Stimulated activated CD4-positive, alpha-beta T cell treated with anti-CD3 and anti-CD28 coated beads, Interleukin-4, amount 100 ng/mL, for 48 hours (primary cell): ENCODE measurements around the gene MARS1.
"Not testable (repeated sequence)": the region's sequence is repeated elsewhere in the genome, so short reads cannot be mapped to it uniquely, and the experiment has no call there.

Experiments
- DNase-seq, 2 donors: peaks; one replicate each; pipeline ENCODE4 v3.0.0-alpha.2; 2020; ENCODE audit warnings: low read depth in 2 of 2

MARS1 gene

GRCh38 chr12:57516617-57517153 is 28.8 kb downstream of the MARS1 start:
- no peak for DNase-seq

GRCh38 chr12:57517187-57517586 is 29.3 kb downstream of the MARS1 start:
- no peak for DNase-seq

DNA sequence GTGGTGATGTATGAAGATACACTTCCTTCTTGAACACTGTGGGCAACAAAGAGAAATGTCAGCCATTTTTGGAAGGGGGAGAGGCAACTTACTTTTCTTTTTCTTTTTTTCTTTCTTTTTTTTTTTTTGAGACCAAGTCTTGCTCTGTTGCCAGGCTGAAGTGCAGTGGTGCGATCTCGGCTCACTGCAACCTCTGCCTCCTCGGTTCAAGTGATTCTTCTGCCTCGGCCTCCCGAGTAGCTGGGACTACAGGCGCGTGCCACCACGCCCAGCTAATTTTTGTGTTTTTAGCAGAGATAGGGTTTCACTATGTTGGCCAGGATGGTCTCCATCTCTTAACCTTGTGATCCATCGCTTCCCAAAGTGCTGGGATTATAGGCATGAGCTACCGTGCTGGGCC is 29.9 kb downstream of the MARS1 start:
- not testable (repeated sequence) for DNase-seq

GRCh38 chr12:57518176-57518919 is 30.5 kb downstream of the MARS1 start:
- DNase-seq = no peak

DNA sequence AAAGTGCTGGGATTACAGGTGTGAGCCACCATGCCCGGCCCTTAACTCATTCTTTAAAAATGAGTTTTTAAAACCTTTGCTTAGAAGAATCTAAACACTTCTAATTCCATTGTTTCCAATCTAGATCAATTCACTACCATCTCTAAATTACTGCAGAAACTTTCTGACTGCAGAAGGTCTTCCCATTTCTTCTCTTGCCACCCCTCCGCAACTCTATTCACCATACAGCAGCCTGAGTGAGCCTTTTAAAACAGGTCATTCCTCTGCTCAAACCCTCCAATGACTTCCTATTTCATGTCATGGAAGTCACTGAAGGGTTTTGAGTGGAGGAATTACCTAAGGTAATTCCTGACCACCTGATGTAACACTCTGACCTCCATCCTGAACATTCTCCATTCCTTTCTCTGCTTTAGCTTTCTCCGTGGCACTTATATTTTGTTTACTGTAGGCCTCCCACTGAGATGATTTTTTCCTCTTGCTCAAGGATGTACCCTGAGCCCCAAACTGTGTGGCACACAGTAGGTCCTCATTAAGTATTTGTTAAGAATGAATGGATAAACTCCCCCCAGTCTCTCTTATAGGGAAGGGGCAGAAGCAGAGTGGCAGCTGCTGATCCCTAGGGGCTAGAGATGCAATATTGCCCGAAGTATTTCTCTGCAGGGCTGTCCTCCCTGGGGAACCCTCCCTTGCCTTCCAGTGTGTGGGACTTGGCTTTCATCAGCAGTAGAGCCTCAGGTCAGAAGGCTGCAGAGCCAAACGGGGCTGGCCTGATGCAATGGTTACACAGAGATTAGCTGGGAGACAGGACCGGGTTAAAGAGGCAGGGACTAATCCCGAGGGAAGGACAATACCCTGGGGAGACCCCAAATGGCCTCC is 31.3 kb downstream of the MARS1 start:
- no peak for DNase-seq

GRCh38 chr12:57519796-57520052 is 31.9 kb downstream of the MARS1 start:
- peak in 1 of 2 donors; percentile 9 for DNase-seq

DNA sequence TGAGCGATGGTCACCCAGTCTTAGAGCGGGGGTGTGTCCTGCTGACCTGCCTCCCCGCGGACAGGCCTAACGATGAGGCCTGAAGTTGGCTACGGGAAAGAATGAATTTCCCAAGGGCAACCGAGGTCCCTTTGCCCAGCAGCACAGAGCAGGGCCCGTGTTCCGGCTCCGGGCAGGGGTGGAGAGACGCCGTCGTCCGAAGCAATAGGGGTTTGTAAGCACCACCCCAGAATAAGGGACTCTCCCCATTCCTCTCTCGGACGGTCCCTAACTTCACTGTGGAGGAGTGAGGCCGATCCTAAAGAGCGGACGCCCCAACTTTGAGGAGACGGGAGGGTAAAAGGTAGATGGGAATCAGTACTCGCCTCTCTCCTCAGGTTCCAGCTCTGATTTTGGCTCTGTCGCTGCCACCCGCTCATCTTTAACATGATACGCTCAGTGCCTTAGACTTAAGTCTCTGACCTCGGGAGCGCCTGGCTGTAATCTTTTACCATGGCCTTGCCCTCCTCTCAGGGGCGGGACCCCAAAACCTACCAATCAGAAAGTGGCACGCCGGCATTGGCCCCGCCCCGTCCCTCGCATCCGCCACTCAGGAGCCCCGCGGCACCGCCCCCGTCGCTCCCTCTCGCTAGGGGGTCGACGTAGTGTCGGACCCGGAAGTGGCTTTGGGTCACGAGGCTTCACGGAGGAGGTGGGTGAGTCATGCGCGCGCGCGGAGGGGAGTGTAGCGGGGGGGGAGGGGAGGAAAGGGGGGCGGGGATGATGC is 32.4 kb downstream of the MARS1 start, which contains the start of gene DDIT3:
Gene DDIT3, minus strand, starts transcription at position 462 of the 766 bp plus-strand sequence. CDS start 3,108 bp downstream, outside the sequence.
- DNase-seq = peak; percentile 99 to 100

- DNase-seq = no peak
Measured at GRCh38 chr12:57521525-57522010, 33.7 kb downstream of the MARS1 start.

DNA sequence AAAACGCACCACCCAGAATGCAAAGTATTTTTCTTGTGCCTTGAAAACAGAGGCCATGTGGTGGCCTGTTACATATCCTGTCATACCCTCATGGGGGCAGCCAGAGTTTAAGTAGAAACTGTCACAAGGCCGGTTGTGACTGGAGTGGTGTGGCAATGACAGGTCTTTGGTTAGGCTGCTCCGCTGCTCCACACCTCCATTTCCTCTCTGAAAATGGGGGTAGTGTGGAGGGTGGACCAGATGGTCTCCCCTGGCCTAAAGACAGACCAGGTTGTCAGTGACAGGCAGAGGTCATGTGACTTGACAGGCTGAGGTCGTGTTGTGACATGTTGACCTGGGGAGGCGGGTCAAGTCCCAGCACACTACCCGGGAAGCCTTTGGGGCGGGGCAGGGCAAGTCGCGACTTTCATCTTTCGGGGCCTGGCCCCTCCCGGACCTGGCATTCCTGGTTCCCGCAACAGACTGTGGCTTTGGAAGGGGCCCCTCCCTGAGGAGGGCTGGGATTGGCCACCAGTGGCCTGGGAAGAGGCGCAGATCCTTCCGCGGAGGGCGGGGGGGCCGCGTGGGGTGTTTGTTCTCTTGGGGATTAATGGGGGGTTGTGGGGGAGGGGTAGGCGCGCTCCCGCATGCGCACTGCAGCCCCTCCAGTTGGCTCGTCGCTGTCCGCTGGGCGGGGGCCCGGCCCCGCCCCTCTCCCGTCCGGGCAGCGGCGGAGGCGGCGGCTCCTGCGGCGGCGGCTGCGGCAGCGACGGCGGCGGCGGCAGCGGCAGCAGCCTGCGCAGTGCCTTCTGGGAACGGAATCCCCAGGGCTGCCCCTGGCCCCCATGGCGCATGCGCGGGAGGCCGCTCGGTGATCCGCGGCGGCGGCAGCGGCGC is 34.4 kb downstream of the MARS1 start, which contains the start of gene MBD6:
Gene MBD6, plus strand, starts transcription at position 814 of the 876 bp plus-strand sequence. CDS start 1,480 bp downstream, outside the sequence.
- DNase-seq = peak; percentile 85

DNA sequence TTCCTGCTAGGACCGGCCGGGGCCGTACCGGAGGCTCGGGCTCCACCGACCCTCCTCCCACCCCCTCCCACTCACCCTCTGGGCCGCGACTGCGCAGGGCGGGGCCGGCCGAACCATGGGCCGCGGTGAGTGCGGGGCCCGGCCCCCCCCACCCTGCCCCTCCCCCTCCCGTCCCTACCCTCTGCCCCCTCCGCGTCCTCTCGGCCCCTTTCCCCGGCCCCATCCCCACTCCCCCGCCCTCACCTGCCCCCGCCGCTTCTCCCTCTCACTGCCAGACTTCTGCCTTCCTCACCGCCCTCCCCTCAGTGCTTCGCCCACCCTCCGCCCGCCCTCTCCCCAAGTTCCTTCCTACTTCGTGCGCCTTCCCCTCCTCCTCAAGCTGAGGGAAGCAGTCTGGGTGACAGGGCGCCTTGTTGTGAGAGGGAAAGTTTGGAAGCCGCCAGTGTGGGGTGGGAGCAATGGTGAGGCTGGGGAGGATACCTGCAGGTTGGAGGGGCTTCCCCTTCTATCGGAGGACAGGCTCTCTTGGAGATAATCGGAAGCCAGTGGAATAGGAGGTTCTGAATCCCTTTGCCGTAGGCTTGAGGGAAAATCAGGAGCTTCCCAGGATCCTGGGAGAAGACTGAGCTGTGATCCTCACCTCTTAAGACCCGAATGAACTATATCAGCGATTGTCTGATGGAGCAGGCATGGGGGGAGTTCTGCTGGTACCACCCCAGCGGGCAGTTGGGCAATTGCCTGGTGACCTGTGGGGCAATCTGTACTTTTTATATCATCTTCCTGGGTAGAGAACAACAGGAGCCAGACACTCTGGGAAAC is 35.2 kb downstream of the MARS1 start:
- DNase-seq = no peak

- no peak for DNase-seq
Measured at GRCh38 chr12:57523706-57524614, 36.1 kb downstream of the MARS1 start.

- no peak for DNase-seq
Measured at GRCh38 chr12:57524814-57525614, 37.1 kb downstream of the MARS1 start.

DNA sequence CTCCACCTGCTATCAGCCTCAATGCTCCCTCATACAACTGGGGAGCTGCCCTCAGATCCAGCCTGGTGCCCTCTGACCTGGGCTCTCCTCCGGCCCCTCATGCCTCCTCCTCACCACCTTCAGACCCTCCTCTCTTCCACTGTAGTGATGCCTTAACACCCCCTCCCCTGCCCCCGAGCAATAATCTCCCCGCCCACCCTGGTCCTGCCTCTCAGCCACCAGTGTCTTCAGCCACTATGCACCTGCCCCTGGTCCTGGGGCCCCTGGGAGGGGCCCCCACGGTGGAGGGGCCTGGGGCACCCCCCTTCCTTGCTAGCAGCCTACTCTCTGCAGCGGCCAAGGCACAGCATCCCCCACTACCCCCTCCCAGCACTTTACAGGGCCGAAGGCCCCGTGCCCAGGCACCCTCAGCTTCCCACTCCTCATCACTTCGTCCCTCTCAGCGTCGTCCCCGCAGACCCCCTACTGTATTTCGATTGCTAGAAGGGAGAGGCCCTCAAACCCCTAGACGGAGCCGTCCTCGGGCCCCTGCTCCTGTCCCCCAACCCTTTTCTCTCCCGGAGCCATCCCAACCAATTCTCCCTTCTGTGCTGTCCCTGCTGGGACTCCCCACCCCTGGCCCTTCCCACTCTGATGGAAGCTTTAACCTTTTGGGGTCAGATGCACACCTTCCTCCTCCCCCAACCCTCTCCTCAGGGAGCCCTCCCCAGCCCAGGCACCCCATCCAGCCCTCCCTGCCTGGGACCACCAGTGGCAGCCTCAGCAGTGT is 37.9 kb downstream of the MARS1 start:
- DNase-seq = no peak

DNA sequence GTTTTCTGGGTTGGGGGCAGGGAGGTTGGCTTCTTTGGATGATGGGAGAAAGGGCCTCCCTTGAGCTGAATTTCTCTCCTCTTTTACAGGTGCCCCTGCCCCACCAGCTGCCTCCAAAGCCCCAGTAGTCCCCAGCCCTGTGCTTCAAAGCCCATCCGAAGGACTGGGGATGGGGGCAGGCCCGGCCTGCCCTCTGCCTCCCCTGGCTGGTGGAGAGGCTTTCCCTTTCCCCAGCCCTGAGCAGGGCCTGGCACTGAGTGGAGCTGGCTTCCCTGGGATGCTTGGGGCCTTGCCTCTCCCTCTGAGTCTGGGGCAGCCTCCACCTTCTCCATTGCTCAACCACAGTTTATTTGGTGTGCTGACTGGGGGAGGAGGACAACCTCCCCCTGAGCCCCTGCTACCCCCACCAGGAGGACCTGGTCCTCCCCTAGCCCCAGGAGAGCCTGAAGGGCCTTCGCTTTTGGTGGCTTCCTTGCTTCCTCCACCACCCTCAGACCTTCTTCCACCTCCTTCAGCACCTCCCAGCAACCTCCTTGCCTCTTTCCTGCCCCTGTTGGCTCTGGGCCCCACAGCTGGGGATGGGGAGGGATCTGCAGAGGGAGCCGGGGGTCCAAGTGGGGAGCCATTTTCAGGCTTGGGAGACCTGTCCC is 38.7 kb downstream of the MARS1 start:
- DNase-seq = no peak

DNA sequence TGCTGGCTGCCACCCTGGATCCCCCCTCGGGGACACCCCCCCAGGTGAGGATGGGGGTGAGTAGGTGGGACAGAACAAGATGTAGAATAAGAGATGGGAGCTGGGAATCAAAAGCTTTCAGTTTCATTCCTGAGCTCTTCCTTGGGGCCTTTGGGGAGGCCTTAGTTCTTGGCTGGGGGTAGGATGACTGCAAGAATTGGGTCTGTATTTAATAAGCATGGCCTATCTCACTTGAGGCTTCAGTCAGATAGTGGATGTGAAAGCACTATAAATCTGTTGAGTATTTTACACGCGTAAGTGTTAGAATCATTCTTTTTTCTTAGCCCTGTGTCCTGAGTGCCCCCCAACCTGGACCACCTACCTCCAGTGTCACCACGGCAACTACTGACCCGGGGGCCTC is 39.3 kb downstream of the MARS1 start:
- no peak for DNase-seq

DNA sequence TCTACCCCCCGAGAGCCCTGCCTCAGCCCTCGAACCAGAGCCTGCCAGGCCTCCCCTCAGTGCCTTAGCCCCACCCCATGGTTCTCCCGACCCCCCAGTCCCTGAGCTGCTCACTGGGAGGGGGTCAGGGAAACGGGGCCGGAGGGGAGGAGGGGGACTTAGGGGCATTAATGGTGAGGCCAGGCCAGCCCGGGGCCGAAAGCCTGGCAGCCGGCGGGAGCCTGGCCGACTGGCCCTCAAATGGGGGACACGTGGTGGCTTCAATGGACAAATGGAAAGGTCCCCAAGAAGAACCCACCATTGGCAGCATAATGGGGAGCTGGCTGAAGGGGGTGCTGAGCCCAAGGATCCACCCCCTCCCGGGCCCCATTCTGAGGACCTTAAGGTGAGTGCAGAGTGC is 40.3 kb downstream of the MARS1 start:
- DNase-seq = no peak
